MM.1S (cell line): ENCODE data around the gene SLC35B1.

Experiments used
- DNase-seq: peaks from one replicate; pipeline ENCODE4 v3.0.0-alpha.2; 2015
- H2AFZ ChIP-seq: fragments of 300-600 bp; sonication (generic); 2 replicates; pipeline ENCODE4 v1.6.0; 2016; ENCODE audit warnings: antibody characterized with exemption, low read length
- H3F3A ChIP-seq: fragments of 300-600 bp; sonication (generic); 2 replicates; pipeline ENCODE4 v1.6.1; 2016; ENCODE audit warnings: mild to moderate bottlenecking, antibody characterized with exemption, low read length, moderate library complexity, mixed read lengths; ENCODE audit not compliant: insufficient read depth
- H3K27ac ChIP-seq: fragments of 300-600 bp; sonication (generic); 2 replicates; pipeline ENCODE4 v1.5.1; 2016; ENCODE audit warnings: mild to moderate bottlenecking, low read length
- H3K27me3 ChIP-seq: fragments of 300-600 bp; sonication (generic); replicated peaks from 2 replicates; pipeline ENCODE4 v1.6.0; 2016; ENCODE audit warnings: low read length; ENCODE audit not compliant: insufficient read depth
- H3K36me3 ChIP-seq: fragments of 300-600 bp; sonication (generic); replicated peaks from 2 replicates; pipeline ENCODE4 v1.6.1; 2016; ENCODE audit warnings: mild to moderate bottlenecking, low read length, mixed read lengths; ENCODE audit not compliant: insufficient read depth
- H3K4me1 ChIP-seq: fragments of 300-600 bp; sonication (generic); 2 replicates; pipeline ENCODE4 v1.6.1; 2016; ENCODE audit warnings: low read length, mixed read lengths
- H3K4me2 ChIP-seq: fragments of 300-600 bp; sonication (generic); 2 replicates; pipeline ENCODE4 v1.6.0; 2016; ENCODE audit warnings: low read depth, low read length
- H3K4me3 ChIP-seq: fragments of 300-600 bp; sonication (generic); 2 replicates; pipeline ENCODE4 v1.5.1; 2016; ENCODE audit warnings: low read length, mixed read lengths
- H3K79me2 ChIP-seq: fragments of 300-600 bp; sonication (generic); 2 replicates; pipeline ENCODE4 v1.6.1; 2016; ENCODE audit warnings: mixed run types, low read length, mixed read lengths
- H3K9ac ChIP-seq: fragments of 300-600 bp; sonication (generic); 2 replicates; pipeline ENCODE4 v1.6.1; 2016; ENCODE audit warnings: low read length, mixed read lengths
- H3K9me2 ChIP-seq: fragments of 300-600 bp; sonication (generic); replicated peaks from 2 replicates; pipeline ENCODE4 v1.6.1; 2016; ENCODE audit warnings: mild to moderate bottlenecking, low read length, mixed read lengths; ENCODE audit not compliant: insufficient read depth
- H3K9me3 ChIP-seq: fragments of 300-600 bp; sonication (generic); replicated peaks from 2 replicates; pipeline ENCODE4 v1.6.1; 2016; ENCODE audit warnings: mild to moderate bottlenecking, low read length, mixed read lengths; ENCODE audit not compliant: insufficient read depth
- H4K20me1 ChIP-seq: fragments of 300-600 bp; sonication (generic); 2 replicates; pipeline ENCODE4 v1.6.1; 2016; ENCODE audit warnings: mild to moderate bottlenecking, low read length, moderate library complexity, mixed read lengths; ENCODE audit not compliant: insufficient read depth
- CTCF ChIP-seq: fragments of 300-600 bp; sonication (generic); IDR thresholded peaks from 2 replicates; pipeline ENCODE4 v1.5.1; 2016; ENCODE audit warnings: antibody characterized with exemption, low read length, mixed read lengths
- EZH2 ChIP-seq: fragments of 300-600 bp; sonication (generic); optimal IDR thresholded peaks from 2 replicates; pipeline ENCODE3; 2017; ENCODE audit warnings: low read depth, mild to moderate bottlenecking, antibody characterized with exemption, low read length, mixed read lengths
- EZH2phosphoT487 ChIP-seq: fragments of 300-600 bp; sonication (generic); IDR thresholded peaks from 2 replicates; pipeline ENCODE4 v1.6.1; 2018; ENCODE audit warnings: antibody characterized with exemption, low read length

The SLC35B1 gene

DNA sequence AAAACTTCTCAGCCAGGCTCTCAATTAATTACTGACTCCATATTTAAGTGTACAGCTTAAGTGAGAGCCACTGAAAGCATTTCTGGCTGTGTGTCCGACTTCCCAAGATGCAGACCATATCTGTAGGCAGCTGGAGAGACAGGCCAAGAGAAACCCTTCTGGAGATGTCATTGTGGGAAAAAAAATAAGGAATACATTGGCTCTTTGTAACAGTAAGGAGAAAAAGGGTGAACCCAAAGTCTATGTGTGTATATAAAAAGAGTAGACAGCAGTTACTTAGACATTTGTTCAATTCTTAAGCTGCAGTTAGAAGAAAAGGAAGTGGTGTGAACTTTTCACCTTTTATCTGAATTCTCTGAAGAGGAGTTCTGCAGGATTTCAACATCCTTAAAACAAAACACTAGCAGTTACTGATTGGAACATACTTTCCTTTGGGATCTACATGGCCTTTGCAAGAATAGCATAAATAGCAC, 34.4 kb upstream of the SLC35B1 start:
- no peak for TF ChIP-seq EZH2phosphoT487
- Histone ChIP-seq H3K27ac (peak overlapping the region; percentile 89), H3K27me3 (no peaks in the 10 kb centered on the region), H4K20me1 (no peaks in the 10 kb centered on the region), H3K4me2 (peak overlapping the region; percentile 57), H3K4me3 (peak overlapping the region; percentile 27; the same call in 1 of the 2 replicates), H3K9me3 (no peaks in the 10 kb centered on the region), H3K36me3 (no peaks in the 10 kb centered on the region; the same call in 1 of the 2 replicates), H3K4me1 (peaks cover 52% of the 10 kb centered on the region), H3K79me2 (peaks cover 88% of the 10 kb centered on the region), H3K9me2 (no peaks in the 10 kb centered on the region), H3F3A (peaks cover 54% of the 10 kb centered on the region), H2AFZ (no peak overlapping the region), H3K9ac (peak overlapping the region; percentile 49; the same call in 1 of the 2 replicates)
- peak; percentile 54 for DNase-seq

DNA sequence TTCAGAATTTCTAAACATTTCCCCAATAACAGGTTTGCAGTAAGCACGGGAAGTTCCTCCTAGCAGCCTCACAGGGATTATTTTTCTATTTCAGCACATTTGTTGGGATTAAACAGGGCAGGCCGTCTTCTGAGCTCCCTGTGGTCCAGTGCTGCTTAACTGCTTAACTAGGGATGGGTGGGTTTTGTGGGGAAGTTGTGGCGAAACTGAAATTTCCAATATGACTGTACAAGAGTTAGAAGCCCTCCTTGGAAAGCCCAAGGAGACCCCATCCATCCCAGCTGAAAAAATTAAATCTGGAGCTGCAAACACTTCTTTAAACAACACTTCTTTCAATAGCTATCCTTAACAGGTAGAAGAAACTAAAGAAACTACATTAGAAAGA, 33.9 kb upstream of the SLC35B1 start:
- peaks cover 50% of the 10 kb centered on the region for H3F3A ChIP-seq
- no peaks in the 10 kb centered on the region for H3K9me2 ChIP-seq
- H3K79me2 ChIP-seq, result peaks cover 93% of the 10 kb centered on the region
- TF ChIP-seq EZH2phosphoT487 (no peak), EZH2 (no peak), CTCF (no peak)
- peak overlapping the region; percentile 49 for H3K9ac ChIP-seq
- H4K20me1 ChIP-seq, result no peaks in the 10 kb centered on the region
- H3K4me2 ChIP-seq, result peak overlapping the region; percentile 57
- no peak overlapping the region for H2AFZ ChIP-seq
- no peaks in the 10 kb centered on the region; the same call in 1 of the 2 replicates for H3K36me3 ChIP-seq
- peaks cover 52% of the 10 kb centered on the region for H3K4me1 ChIP-seq
- peak overlapping the region; percentile 89 for H3K27ac ChIP-seq
- no peak for DNase-seq
- peak overlapping the region; percentile 27 for H3K4me3 ChIP-seq
- no peaks in the 10 kb centered on the region for H3K27me3 ChIP-seq
- H3K9me3 ChIP-seq, result no peaks in the 10 kb centered on the region

DNA sequence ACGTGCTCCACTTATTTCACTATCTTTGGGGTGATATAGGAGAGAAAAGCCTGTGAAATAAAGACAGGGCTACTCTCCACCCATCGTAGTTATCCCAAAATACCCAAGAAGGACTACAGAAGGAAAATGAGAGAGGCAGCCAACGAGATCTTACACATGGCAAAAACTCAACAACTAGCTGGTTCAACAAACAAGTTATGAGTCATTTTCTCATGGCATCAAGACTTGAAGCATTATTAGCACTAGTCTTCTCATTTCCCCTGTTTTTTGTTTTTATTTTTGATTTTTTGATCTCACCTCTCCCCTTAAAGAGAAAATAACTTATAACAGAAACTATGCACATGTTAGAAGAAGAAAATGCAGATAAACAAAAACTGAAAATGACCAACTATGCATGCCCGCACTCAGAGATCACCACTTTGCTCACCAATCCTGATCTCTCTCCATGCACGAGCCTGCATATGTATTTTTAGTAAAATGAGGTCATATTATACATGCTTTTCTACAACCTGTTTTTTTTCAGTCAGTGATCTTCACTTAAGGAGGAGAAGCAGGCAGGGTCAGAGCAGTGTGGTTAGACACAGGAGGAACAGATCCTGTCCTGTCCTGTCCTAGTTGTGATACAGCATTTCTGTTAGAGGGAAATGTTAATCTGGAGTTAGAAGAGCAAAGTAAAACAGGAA, 33.4 kb upstream of the SLC35B1 start:
- peaks cover 52% of the 10 kb centered on the region for H3K4me1 ChIP-seq
- H3K4me3 ChIP-seq, result peak overlapping the region; percentile 27
- H3K4me2 ChIP-seq, result peak overlapping the region; percentile 57
- no peaks in the 10 kb centered on the region for H3K27me3 ChIP-seq
- TF ChIP-seq EZH2phosphoT487 (no peak), CTCF (no peak), EZH2 (no peak)
- DNase-seq, result peak; percentile 76
- H3K9me2 ChIP-seq, result no peaks in the 10 kb centered on the region
- H2AFZ ChIP-seq, result no peak overlapping the region
- H3F3A ChIP-seq, result peaks cover 45% of the 10 kb centered on the region
- H3K36me3 ChIP-seq, result no peaks in the 10 kb centered on the region; the same call in 1 of the 2 replicates
- no peaks in the 10 kb centered on the region for H3K9me3 ChIP-seq
- H3K27ac ChIP-seq, result peak overlapping the region; percentile 89
- H3K9ac ChIP-seq, result peak overlapping the region; percentile 49
- no peaks in the 10 kb centered on the region for H4K20me1 ChIP-seq
- H3K79me2 ChIP-seq, result peaks cover 94% of the 10 kb centered on the region
